Non-pigmented ciliary epithelial cell (primary cell): ENCODE measurements around the gene TMEM203.

Experiments
- DNase-seq: peaks from one replicate; pipeline ENCODE4 v3.0.0-alpha.2; 2010; ENCODE audit warnings: low read depth

TMEM203 gene

DNA sequence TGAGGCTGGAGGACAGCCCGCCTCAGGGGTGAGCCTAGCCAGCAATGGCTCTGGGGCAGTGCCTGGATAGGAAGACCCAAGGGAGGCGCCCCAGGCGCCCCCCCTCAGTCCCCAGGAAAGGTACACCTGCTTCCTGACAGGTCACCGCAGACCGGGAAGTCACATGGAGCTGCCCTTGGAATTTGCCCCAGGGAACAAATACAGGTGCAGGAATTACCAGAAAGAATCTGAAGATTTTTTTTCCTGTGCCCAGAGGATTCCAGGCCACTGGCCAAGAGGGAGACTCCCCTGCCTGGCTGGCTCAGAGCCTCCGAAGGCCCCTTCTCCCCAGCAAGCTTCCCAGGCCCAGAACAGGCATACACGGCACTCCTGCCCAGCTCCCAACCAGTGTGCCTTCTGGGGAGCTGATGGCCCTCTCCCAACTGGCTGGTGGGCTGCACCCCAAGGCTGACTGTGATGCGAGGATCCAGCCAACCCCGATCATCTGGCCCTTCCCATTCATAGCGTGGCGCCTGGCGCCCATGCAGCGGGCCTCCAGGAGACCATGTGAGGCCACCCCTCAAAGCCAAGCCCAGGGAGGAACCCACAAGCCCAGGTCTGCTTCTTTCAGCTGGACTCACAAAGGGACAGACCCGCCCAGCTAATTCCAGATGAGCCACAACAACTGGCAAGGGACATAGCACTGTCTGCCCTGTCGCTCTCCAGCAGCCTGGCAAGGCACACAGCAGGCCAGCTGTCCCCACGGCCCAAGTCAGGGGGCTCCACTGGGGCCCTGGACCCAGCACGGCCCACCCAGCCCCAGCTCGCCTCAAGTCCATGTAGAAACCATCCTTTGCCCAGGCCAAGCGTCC lies 7.2 kb downstream of the TMEM203 start:
- no peak for DNase-seq

DNA sequence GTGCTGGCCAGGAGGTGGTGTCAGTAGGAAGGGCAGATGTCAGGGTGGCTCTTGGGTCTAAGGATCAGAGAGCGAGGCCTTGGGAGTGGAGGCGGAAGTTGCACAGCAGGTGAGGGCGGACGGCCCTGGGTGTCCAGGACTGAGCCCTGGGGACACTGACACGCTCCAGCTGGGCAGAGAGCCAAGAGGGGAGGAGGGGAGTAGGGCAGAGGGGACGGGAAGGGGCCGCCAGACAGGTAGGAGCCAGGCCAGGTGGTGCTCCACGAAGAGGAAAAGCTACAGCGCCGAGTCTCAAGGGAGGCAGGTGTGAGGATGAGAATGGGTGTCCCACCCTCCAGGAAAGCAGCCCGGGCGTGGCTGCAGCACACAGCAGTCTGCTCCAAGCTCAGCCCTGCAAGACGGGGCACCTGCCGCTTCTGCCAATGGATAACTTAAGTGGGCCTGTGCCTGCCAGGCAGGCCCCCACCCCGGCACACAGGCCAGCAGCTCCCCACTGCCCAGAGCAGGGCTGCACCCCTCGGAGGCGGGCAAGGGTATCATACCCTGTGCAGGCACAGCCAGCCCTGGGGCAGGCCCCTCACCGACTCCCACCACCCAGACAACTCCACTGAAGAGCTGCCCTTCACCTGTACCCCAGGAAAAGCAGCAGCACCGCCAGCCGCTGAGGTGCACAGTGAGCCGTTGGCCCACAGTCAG lies 9.8 kb downstream of the TMEM203 start:
- no peak for DNase-seq

DNA sequence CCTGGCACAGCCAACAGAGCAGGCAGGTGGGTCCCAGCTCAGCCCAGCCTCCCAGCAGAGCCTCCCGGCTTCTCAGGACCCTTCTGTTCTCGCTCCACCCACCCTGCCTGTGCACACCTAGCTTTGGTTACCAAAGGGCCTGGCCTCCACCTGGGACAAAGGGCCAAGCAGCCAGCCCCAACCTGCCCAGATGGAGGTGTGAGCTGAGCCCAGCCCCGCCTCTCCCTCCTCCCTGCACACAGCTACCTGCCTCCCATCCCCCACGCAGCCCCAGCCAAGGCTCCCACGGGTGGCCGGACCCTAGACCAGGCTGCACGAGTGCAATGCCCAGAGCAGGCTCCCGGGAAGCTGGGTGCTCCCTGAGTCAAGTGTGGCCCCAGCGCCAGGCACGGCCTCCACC lies 10.5 kb downstream of the TMEM203 start:
- DNase-seq: no peak

DNA sequence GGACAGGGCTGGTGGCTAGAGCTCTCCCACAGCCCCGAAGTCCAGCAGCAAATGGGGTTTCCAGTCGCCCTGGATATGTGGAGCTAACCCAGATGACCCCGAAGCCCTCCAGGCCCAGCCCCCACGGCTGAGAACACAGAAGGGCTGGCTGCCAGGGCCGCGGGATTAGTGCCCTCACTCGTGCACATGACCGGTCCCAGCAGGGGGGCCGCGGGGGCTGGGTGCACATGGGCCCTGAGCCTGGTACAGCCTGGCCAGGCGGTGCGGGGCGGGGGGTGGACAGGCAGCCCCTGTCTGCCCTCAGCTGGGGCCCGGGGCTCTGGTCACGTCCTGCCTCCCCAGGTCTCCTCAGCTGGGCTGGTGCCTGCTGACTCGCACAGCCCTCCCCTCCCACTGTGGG lies 11.1 kb downstream of the TMEM203 start:
- DNase-seq: no peak

DNA sequence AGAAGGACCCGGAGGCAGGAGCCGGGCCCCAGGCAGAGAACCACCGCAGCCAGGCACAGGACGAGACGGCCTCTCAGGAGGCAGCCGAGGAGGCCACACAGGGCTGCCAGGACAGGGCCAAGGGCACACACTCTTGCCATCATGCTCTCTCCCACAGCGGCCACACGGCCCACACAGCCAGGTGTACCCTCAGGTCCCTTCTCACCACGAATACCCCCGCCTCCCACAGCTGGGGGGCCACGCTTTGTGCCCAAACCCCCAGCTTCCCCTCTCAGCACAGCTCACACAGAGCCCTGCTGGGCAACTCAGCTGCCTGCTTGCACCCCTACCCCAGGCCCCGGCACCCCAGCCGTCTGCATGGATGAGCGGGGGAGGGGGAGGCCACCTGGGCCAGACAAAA lies 11.7 kb downstream of the TMEM203 start:
- DNase-seq: no peak

DNA sequence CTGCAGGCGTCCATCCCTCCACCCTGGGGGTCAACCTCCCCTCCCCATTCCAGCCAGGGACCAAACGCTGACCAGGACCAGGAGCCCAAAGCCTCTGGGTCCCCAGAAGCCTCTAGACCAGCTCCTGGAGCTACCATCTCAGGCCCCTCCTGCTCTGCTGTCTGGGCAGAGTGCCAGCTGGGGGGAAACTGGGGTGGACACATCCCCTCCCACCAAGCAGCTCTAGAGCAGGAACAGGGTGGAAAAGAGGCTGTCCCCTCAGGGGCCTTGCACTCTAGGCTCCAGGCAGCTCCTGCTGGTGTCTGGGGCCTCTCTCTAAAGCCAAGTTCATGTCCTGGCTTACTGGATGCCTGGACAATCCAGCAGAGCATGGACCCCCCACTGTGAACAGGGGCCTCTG lies 12.6 kb downstream of the TMEM203 start:
- DNase-seq: no peak

DNA sequence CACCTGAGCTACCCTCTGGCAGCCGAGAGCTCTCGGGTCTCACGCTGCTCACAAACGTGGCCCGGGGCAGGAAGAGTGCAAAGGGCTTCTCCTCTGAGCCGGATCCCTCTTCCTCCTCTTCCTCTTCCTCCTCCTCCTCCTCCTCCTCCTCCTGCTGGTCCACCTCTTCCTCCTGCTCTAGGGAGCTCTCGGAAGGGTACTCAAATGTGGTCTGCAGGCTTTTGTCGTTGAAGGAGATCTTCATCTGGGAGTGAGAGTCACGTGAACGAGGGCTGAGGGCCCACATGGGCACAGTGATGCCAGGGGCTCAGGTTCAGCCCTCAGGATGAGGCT lies 13.0 kb downstream of the TMEM203 start:
- DNase-seq: no peak

DNA sequence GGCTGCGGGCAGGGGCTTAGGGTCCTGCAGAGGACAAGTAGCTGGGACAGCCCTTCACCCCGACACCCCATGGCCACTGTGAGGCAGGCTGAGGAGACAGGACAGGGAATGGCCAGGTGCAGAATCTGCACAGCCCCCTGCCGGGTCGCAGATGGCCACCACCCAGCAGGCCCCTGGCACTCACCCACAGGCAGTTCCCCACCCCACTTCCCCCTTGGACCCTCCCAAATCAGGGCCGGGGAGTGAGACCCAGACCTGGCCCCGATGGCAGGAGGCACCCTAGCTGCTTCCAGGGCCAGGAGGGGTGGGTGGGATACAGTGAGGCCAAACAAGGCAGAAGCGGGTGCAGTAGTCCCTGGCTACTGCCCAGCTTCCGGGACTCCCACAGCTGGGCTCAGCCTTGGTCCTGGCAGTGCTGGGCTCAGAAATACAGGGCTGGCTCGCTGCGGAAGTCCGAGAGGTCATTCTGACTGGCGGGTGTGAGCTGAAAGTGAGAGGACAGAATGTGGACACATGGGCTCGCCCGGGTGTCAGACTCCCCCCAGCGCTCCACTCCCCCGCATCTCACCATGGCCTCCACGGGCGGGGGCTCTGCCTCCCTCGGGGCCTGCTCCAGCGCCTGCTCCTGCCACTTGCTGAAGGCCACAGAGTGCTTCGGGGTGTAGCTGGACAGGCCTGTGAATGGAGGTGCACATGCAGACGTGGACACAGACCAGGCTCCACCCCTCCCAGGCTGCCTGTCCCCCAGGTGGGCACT lies 13.6 kb downstream of the TMEM203 start:
- no peak for DNase-seq

DNA sequence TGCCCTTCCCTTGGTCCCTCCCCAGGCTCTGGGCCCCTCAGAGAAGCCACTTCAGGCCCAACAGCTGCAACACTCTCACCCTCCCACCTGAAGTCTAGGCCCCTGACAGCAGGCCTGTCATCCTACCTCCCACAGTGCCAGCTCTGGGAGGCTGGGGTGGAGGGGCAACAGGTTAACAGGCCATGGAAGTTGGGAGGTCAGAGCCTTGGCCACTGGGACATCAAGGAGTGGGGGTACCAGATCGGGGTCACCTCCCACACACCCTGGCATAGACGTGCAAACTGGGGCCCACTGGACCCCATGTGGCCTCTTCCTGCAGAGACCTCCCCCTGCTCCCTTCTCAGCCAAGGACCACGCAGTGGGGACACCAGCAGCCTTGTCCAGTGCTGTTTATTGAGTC lies 14.2 kb downstream of the TMEM203 start:
- DNase-seq: no peak

DNA sequence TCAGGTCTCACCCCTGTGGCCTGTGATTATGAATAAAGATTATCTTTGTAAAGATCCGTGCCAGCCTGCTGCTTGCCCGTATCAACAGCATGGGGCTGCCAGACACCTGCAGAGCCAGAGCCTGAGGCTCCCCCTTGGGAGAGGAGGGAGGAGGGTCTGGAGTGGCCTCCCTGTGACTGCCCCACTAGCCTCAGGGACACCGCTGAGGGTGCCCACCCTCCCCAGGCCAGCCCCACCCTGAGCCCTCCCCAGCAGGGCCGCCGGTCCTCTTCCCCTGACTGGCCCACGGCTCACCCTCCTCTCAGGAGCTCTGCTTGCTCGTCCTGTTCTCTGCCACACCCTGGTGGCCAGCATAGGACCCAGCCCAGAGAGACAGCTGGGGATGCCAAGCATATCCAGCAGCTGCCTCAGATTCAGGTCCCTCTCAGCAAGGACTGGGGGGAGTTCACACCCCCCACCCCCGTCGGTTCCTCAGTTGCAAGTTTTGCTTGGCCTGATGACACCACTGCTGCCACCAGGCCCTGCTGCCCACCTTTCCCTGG lies 15.1 kb downstream of the TMEM203 start:
- no peak for DNase-seq

DNA sequence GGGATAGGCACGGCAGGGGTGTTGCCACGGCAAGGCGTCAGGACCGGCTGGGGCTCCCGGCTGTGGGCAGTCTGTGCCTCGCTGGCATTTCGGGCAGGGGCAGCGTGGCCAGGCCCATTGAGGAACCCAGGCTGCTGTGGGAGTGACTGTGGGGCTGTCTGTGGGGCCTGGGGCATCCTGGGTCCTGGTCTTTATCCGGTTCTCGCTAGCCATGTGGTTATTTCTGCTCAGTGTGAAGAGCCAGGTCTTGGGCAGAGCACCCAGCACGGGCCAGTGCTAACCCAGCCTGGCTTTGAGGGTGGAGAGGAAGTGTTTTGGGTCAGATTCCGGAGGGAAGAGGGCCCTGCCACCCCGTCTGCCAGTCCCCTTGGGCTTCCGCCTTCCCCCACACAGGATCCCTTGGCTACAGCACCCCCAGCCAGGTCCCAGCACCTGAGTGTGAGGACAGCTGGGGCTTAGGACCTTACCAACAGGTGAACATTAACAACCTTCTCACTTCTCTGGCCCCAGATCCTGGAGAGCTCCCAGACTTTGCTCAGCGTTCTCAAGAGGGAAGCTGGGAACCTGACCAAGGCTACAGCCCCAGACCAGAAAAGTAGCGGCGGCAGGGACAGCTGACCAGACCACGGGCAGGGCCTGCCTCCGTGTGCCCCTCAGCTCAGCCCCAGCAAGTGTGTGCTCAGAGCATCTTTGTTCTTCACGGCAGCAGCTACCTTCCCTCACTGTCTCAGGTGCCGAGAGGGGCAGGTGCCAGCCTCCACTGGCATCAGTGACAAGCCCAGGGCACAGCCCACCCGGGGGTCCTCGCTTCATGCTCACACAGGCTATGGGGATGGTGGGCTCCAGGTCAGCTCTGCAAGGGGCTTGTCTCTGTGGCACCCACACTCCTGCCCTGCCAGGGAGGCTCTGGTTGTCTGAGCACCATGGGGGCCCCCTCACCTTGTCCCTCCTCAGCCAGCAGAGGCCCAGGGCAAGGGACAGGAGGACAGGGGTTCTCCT lies 15.9 kb downstream of the TMEM203 start:
- DNase-seq: no peak

DNA sequence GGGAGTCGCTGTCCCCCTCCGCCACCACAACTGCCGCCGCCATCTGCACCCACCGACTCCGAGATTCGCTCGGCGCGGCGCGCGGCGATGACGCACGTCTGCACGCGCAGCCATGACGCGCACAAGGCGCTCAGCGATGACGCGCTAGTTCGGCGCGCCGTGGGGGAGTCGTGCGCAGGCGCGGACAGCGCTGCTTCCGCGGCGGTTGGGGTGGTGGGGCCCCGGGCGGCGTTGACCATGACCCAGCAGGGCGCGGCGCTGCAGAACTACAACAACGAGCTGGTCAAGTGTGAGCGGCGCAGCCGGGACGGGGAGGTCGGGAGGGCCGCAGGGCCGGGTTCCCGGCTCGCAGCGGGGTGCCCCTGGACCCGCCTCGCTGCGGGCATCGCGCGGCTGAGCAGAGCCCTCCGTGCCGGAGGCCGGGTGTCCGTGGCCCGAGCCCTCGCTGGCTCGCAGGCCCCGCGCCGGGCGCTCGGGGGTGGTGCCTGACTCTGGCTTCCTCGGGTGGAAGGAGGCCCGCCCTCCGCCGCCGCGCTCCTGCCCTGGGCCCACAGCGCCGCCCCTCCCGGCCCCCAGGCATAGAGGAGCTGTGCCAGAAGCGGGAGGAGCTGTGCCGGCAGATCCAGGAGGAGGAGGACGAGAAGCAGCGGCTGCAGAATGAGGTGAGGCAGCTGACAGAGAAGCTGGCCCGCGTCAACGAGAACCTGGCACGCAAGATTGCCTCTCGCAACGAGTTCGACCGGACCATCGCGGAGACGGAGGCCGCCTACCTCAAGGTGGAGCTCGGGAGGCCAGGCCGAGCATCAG lies 16.8 kb downstream of the TMEM203 start, which contains the start of the genes ANAPC2 and SSNA1:
ANAPC2 (minus strand) TSS at position 71 of the 807 bp plus-strand sequence; CDS start at position 43, 28 bp downstream.
SSNA1 (plus strand) TSS at position 187 of the 807 bp plus-strand sequence; CDS start at position 238, 51 bp downstream.
- peak; percentile 63 for DNase-seq

DNA sequence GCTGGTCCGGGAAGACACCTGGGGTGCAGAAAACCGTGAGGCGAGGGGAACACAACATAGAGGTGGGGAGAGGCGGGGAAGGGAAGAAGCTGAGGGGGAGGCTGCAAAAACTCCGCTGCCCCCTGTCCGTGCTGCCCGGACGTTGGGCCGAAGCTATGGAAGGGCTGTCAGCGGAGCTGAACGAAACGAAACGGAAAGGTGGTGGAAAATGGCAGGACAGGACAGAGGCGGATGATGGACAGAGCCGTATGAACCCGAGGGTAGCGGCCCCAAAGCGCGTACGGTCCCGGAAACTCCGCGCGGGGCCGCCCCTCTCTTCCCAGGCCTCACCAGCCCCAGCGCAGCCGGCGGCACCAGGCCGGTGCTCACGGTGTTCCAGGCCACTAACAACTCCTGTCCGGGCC lies 17.4 kb downstream of the TMEM203 start:
- DNase-seq: no peak

DNA sequence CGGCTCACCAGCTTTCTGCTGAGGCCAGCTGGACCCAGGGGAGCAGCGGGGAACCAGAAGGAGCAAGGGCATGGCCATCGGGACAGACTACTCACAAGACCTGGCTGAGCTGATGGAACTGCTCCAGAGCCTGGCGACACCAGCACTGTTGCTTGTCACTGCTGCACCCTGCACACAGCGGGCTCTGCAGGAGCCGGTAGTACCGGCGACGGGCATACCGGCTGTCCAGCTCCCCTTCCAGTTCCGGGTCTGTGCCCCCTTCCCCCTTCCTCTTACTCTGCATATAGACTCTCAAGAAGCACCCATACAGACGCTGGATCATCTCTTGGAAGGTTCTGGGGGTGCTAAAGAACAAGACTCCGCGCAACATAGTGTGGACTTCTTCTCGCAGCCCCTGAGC lies 18.1 kb downstream of the TMEM203 start:
- DNase-seq: no peak

DNA sequence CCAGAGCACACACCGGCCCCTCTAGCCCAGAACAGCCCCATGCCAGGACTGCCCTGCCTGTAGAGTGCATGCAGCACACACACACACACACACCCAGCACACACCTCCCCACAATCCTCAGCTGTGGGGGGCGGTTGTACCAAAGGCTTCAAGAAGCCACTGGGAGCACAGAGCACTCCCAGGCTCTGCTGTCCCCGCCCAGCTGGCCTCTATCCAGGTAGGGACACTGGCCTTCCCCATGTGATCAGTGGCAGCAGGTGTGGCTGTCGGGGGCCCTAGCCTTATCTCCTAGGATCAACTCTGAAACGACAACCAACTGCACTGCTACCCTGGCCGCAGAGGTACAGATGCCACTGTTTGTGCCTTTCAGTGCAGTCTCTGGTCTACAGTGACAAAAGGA lies 19.1 kb downstream of the TMEM203 start:
- no peak for DNase-seq

DNA sequence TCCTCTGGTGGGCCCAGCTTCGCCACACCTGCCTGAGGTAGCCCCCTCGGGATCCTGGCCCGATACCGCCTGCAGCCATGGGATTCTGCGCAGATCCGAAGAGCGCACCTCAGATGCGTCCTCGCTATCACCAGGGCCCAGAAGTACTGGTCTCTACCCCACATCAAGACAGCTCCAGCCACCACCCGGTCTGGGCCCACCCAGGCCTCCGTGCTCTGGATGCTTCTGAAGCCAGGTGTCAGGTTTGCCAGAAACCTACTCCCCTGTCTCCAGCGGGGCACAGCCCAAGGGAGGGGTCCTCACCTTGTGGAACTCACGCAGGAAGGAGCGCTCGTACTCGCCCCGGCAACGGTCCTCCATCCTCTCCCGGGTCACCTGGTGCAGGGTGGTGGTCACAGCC lies 19.5 kb downstream of the TMEM203 start:
- DNase-seq: no peak

DNA sequence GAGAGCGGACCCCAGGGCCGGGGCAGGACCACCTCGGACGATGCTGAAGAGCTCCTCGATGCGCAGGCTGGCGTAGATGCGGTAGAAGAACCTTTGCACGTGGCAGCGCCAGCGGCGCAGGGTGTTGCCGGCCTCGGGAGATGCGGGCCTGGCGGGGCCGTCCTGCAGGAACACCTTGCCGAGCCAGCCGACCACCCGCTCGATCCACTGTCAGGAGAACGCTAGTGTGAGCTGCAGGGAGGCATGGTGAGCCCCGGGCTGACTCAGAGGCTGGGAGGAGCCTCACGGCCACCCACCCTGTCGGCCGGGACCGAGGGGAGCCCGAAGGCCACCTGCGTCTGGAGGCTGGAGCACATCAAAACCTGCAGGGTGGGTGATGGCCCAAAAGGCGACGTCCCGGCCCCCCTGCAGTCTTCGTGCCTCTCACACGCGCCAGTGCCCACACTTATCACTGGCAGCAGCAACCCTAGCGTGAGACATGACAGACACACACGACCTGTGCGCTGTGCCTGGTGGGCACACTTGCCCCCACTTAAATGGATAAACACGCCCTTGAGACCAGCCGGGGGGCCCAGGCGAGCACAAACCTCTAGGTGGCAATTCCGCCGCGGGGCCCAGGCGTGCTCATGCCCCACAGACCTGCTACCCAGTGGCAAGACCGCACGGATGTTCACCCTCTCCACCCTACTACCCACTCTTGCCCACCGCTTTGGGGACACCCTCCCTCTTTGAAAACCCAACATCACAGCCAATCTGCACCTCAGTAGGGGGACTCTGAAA lies 20.4 kb downstream of the TMEM203 start:
- no peak for DNase-seq

DNA sequence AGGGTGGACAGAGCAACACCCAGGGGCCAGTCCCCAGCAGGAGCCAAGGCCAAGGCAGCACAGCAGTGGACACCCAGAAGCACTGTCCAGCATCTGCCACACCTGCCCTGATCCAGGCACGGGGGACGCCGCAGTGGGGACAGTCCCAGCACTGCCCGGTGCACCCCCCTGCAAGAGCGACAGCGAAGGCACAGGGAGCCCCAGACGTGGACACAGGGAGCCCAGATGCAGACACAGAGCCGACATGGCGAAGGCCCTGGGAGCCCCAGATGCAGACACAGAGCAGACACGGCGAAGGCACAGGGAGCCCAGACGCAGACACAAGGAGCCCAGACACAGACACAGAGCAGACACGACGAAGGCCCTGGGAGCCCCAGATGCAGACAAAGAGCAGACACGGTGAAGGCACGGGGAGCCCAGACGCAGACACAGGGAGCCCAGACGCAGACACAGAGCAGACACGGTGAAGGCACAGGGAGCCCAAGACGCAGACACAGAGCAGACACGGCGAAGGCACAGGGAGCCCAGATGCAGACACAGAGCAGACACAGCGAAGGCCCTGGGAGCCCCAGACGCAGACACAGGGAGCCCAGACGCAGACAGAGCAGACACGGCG lies 21.4 kb downstream of the TMEM203 start:
- no peak for DNase-seq

DNA sequence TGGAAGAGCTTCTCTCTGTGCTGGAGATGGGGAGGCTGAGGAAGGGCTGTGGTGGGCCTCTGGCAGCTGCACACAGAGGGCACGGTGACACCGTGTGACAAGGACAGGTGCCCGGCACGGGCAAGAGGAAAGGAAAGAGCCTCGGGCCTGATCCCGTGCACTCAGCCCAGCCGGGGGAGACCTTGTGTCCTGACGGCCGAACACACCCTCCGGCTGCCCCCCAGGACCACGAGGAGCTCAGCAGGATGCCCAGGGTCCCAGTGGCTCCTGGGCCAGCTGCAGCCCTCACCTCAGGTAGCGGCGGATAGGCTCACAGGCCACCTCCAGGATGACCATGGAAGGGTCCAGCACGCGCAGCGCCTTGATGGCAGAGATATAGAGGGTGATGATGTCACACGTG lies 22.6 kb downstream of the TMEM203 start:
- no peak for DNase-seq
